Endodermal cell (in vitro differentiated cells): ENCODE measurements around the gene BTNL2. TPM values are rescaled to one million over a fixed set of nuclear protein-coding genes. Genes with fewer than 3 reads are reported as not detected.
A peak's percentile ranks its signal among the peaks of the same experiment; 100 is the strongest.

Source experiments
- DNase-seq: peaks from one replicate; pipeline ENCODE4 v3.0.0-alpha.2; 2017
- H3K27ac ChIP-seq: 2 replicates; pipeline ENCODE4 v1.5.1; 2013; ENCODE audit warnings: mild to moderate bottlenecking, low read depth, low read length, moderate library complexity
- H3K27me3 ChIP-seq: 2 replicates; pipeline ENCODE4 v1.6.1; 2013; ENCODE audit warnings: mild to moderate bottlenecking, low read length, moderate library complexity; ENCODE audit not compliant: insufficient read depth, control insufficient read depth, poor library complexity, severe bottlenecking
- H3K36me3 ChIP-seq: 2 replicates; pipeline ENCODE4 v1.7.0; 2013; ENCODE audit warnings: mild to moderate bottlenecking, low read length, moderate library complexity; ENCODE audit not compliant: control insufficient read depth, insufficient read depth
- H3K4me1 ChIP-seq: one replicate; pipeline ENCODE4 v1.7.0; 2013; ENCODE audit warnings: low read length; ENCODE audit not compliant: control insufficient read depth, insufficient read depth
- H3K4me3 ChIP-seq: 2 replicates; pipeline ENCODE4 v1.5.1; 2013; ENCODE audit warnings: mild to moderate bottlenecking, low read length, moderate library complexity
- H3K9ac ChIP-seq: 2 replicates; pipeline ENCODE4 v1.6.1; 2013; ENCODE audit warnings: mild to moderate bottlenecking, low read length, moderate library complexity; ENCODE audit not compliant: poor library complexity, severe bottlenecking; ENCODE audit errors: extremely low read depth
- H3K9me3 ChIP-seq: 2 replicates; pipeline ENCODE4 v1.6.1; 2013; ENCODE audit warnings: mild to moderate bottlenecking, low read length, moderate library complexity; ENCODE audit not compliant: control insufficient read depth
- H3K27ac Mint-ChIP-seq: 2 replicates; pipeline ENCODE4 v1.8.0; 2020; ENCODE audit warnings: mixed read lengths
- H3K27me3 Mint-ChIP-seq: 2 replicates; pipeline ENCODE4 v1.8.0; 2021; ENCODE audit warnings: mild to moderate bottlenecking, mixed read lengths; ENCODE audit not compliant: insufficient read depth
- H3K36me3 Mint-ChIP-seq: 2 replicates; pipeline ENCODE4 v1.8.0; 2020; ENCODE audit warnings: low read depth, mixed read lengths
- H3K4me1 Mint-ChIP-seq: 2 replicates; pipeline ENCODE4 v1.8.0; 2020; ENCODE audit warnings: mixed read lengths
- H3K4me3 Mint-ChIP-seq: 2 replicates; pipeline ENCODE4 v1.8.0; 2020; ENCODE audit warnings: mild to moderate bottlenecking, moderate library complexity, mixed read lengths
- H3K9me3 Mint-ChIP-seq: 2 replicates; pipeline ENCODE4 v1.8.0; 2020; ENCODE audit warnings: mild to moderate bottlenecking, mixed read lengths
- WGBS, 2 experiments: methylation state at CpG; one replicate each; pipeline versions ENCODE4 v1.1.5 to v1.1.7; 2013; ENCODE audit warnings: missing lambda C conversion rate in 2 of 2, mixed read lengths in 1 of 2; ENCODE audit not compliant: insufficient coverage in 1 of 2, insufficient read length in 1 of 2; 5-methylcytosine and 5-hydroxymethylcytosine counted together
- total RNA-seq, 2 donors: library from RNA; stranded (reverse); fragmentation: NEBNext Ultra II Directional in 1 of 2; extraction: Animal tissue kit (Norgen Biotek cat#: 25700) in 1 of 2; gene quantifications; 2 replicates in 1 of 2; 3 replicates in 1 of 2; pipeline ENCODE4 v1.2.1, GENCODE V29; 2021
- TF ChIP-seq, protein P1 (sequence below): fragments of 200-600 bp; sonication (generic); conservative IDR thresholded peaks from 2 replicates; pipeline ENCODE4 v1.5.0; 2021; ENCODE audit warnings: antibody characterized with exemption, mild to moderate bottlenecking

BTNL2 gene
- total RNA-seq, 2 donors from 2014 or later, result not detected

DNA sequence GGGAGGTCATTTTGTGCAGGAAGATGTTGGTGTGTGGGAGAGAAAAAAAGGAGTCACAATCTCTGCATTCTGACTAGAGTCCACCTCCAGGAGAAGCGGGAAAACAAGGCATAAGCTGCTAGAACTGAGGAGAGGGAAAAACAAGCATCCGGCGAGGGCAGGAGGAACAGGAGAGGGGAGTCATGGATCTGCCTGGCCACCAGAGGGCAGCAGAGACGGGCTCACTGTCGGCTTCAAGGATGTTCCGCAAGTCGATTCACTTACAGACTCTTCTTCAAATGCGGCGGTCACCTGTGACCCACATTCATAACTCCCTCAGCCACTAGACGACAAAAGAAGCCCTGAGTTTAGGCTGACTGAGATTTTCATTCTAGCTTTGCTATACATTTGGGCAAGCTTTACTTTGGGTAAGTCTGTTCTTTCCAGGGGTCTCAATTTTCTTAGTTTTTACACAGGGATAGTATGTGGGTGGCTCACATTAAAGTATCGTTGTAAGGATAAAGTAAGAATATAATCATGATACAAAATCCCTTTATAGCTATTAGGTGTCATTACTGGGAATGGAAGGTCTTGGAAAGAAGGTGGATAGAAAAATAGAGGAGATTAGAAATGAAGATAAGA, 6.6 kb upstream of the BTNL2 start:
- no peaks in the 10 kb centered on the region for H3K4me1 ChIP-seq
- H3K36me3 Mint-ChIP-seq, result no peaks in the 10 kb centered on the region
- peaks cover 27% of the 10 kb centered on the region for H3K27me3 ChIP-seq
- no peak overlapping the region for H3K27ac Mint-ChIP-seq
- H3K4me3 Mint-ChIP-seq, result no peak overlapping the region
- no peaks in the 10 kb centered on the region for H3K36me3 ChIP-seq
- peaks cover 2% of the 10 kb centered on the region for H3K4me1 Mint-ChIP-seq
- no peaks in the 10 kb centered on the region for H3K9me3 ChIP-seq
- 16 to 18% methylated on average over 5 to 11 of the region's 11 CpGs for WGBS, 2 experiments
- H3K9ac ChIP-seq, result no peak overlapping the region
- peaks cover 50% of the 10 kb centered on the region for H3K27me3 Mint-ChIP-seq
- no peak overlapping the region for H3K27ac ChIP-seq
- H3K4me3 ChIP-seq, result no peak overlapping the region
- H3K9me3 Mint-ChIP-seq, result peaks cover 3% of the 10 kb centered on the region
- TF ChIP-seq, protein P1, sequence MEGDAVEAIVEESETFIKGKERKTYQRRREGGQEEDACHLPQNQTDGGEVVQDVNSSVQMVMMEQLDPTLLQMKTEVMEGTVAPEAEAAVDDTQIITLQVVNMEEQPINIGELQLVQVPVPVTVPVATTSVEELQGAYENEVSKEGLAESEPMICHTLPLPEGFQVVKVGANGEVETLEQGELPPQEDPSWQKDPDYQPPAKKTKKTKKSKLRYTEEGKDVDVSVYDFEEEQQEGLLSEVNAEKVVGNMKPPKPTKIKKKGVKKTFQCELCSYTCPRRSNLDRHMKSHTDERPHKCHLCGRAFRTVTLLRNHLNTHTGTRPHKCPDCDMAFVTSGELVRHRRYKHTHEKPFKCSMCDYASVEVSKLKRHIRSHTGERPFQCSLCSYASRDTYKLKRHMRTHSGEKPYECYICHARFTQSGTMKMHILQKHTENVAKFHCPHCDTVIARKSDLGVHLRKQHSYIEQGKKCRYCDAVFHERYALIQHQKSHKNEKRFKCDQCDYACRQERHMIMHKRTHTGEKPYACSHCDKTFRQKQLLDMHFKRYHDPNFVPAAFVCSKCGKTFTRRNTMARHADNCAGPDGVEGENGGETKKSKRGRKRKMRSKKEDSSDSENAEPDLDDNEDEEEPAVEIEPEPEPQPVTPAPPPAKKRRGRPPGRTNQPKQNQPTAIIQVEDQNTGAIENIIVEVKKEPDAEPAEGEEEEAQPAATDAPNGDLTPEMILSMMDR, result peak; percentile 95
- DNase-seq, result peak; percentile 94

DNA sequence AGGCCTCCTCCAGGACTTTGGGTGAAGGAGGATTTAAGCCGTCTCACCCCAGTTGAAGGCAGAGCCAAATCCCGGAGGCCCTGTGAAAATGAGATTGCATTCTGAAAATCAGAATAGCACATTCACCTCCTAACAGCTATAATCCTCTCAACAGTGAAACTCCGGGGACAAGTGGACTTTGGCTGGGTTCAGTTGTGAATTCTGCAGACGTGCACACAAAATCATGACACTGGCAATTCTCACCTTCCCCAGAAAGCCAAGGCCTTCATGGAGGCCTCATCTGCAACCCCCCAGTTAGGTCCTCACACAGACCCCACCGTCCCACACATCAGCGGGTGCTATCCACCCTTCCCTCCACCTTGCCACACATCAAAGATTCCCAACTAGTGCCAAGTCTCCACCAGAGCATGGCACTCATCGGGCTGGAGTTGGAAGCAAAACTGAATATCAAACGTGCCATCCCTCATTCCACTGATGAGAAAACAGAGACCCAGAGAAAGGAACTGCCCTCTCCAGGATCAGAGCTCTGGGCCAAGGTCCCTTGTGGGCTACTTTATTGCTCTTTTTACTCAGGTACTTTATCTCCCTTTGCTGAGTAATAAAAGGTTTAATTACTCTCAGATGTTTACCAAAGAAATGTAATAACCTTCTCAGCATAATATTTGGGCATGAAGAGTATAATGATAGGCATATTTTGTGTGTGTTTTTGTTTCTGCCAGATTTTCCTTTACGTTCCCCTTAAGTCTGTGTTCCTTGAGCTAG, 4.8 kb upstream of the BTNL2 start:
- Mint-ChIP-seq H3K9me3 (peaks cover 3% of the 10 kb centered on the region), H3K4me1 (peaks cover 2% of the 10 kb centered on the region), H3K27ac (no peak overlapping the region), H3K36me3 (no peaks in the 10 kb centered on the region), H3K4me3 (no peak overlapping the region), H3K27me3 (peaks cover 53% of the 10 kb centered on the region)
- Histone ChIP-seq H3K36me3 (no peaks in the 10 kb centered on the region), H3K9me3 (no peaks in the 10 kb centered on the region), H3K4me3 (no peak overlapping the region), H3K27ac (no peak overlapping the region), H3K27me3 (peaks cover 27% of the 10 kb centered on the region), H3K4me1 (no peaks in the 10 kb centered on the region), H3K9ac (no peak overlapping the region)
- WGBS, 2 experiments, result 89 to 90% methylated on average over 3 to 9 of the region's 9 CpGs
- no peak for DNase-seq
- TF ChIP-seq, protein P1, result no peak

DNA sequence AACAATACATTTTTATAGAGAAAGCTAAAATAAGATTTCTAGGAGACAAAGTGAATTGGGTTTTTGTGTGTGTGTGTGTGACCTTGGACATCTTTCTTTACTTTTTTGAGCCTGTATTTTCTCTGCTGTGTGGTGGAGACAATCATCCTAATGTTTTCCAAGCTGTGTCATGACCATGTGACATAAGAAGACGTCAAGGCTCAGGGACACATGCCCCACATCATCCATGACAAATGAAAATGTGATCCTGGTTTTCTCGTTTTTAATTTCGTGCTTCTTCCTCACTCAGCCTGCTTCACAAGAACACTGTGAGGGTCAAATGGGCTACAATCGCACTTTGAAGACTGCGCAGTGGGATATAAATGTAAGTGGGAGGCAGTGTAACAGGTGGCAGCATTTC, 3.9 kb upstream of the BTNL2 start:
- 57 to 59% methylated on average over 3 to 5 of the region's 5 CpGs for WGBS, 2 experiments

More for the DNA sequence above, 3.9 kb upstream of the BTNL2 start:
- no peak overlapping the region for H3K4me3 Mint-ChIP-seq
- TF ChIP-seq, protein P1, result no peak
- Histone ChIP-seq H3K36me3 (no peaks in the 10 kb centered on the region), H3K27me3 (peaks cover 26% of the 10 kb centered on the region), H3K27ac (no peak overlapping the region), H3K4me1 (no peaks in the 10 kb centered on the region), H3K9ac (no peak overlapping the region), H3K9me3 (no peaks in the 10 kb centered on the region), H3K4me3 (no peak overlapping the region)
- DNase-seq, result no peak
- peaks cover 2% of the 10 kb centered on the region for H3K4me1 Mint-ChIP-seq
- H3K9me3 Mint-ChIP-seq, result peaks cover 3% of the 10 kb centered on the region
- H3K27ac Mint-ChIP-seq, result no peak overlapping the region
- H3K36me3 Mint-ChIP-seq, result no peaks in the 10 kb centered on the region
- H3K27me3 Mint-ChIP-seq, result peaks cover 48% of the 10 kb centered on the region
